ENCODE results near the gene TM2D1.

DNA sequence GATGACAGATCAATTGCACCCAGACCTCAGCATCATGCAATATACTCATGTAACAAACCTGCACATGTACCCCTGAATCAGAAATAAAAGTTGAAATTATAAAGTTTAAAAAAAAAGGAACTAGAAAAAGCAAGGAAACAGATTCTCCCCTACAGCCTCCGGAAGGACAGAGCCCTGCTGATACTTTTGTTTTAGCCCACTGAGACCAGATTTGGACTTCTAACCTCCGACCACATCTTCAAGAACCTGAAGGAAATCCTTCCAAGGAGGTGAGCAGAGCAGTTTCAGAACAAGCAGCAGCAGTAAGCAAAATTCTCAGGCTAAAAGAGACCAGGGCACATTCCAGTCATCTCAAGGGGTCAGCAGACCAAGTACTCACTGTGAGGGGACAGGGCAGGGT is 54.5 kb downstream of the TM2D1 start:
- TF ChIP-seq, protein P1, sequence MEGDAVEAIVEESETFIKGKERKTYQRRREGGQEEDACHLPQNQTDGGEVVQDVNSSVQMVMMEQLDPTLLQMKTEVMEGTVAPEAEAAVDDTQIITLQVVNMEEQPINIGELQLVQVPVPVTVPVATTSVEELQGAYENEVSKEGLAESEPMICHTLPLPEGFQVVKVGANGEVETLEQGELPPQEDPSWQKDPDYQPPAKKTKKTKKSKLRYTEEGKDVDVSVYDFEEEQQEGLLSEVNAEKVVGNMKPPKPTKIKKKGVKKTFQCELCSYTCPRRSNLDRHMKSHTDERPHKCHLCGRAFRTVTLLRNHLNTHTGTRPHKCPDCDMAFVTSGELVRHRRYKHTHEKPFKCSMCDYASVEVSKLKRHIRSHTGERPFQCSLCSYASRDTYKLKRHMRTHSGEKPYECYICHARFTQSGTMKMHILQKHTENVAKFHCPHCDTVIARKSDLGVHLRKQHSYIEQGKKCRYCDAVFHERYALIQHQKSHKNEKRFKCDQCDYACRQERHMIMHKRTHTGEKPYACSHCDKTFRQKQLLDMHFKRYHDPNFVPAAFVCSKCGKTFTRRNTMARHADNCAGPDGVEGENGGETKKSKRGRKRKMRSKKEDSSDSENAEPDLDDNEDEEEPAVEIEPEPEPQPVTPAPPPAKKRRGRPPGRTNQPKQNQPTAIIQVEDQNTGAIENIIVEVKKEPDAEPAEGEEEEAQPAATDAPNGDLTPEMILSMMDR (IDR thresholded peaks at IDR 0.05; ENCODE audit: low read depth, low read length, poor library complexity, severe bottlenecking) = no peak
- TF ChIP-seq EZH2phosphoT487 (IDR thresholded peaks at IDR 0.05; ENCODE audit: borderline replicate concordance, low read length) = no peak
